OCI-LY3 (cell line): ENCODE data around the gene ACACA.

Source experiments
- EZH2phosphoT487 ChIP-seq: fragments of 200-600 bp; shearing (Covaris generic); IDR thresholded peaks from 2 replicates; pipeline ENCODE4 v1.6.1; 2018; ENCODE audit warnings: antibody characterized with exemption, mixed run types, low read depth
- TF ChIP-seq, protein P1 (sequence below): fragments of 200-600, 300-600 bp; sonication (generic); IDR thresholded peaks from 2 replicates; pipeline ENCODE4 v1.5.1; 2014; ENCODE audit warnings: antibody characterized with exemption, low read length, low read depth

- no peak for TF ChIP-seq EZH2phosphoT487
- TF ChIP-seq, protein P1, sequence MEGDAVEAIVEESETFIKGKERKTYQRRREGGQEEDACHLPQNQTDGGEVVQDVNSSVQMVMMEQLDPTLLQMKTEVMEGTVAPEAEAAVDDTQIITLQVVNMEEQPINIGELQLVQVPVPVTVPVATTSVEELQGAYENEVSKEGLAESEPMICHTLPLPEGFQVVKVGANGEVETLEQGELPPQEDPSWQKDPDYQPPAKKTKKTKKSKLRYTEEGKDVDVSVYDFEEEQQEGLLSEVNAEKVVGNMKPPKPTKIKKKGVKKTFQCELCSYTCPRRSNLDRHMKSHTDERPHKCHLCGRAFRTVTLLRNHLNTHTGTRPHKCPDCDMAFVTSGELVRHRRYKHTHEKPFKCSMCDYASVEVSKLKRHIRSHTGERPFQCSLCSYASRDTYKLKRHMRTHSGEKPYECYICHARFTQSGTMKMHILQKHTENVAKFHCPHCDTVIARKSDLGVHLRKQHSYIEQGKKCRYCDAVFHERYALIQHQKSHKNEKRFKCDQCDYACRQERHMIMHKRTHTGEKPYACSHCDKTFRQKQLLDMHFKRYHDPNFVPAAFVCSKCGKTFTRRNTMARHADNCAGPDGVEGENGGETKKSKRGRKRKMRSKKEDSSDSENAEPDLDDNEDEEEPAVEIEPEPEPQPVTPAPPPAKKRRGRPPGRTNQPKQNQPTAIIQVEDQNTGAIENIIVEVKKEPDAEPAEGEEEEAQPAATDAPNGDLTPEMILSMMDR, result no peak
Observed at GRCh38 chr17:37233036-37233435, 173.6 kb downstream of the ACACA start.
